Stomach (tissue), 4 donors: ENCODE results near the gene BCOR.

ENCODE experiments used
- EP300 ChIP-seq: sonication (generic); formaldehyde crosslinking; IDR thresholded peaks from one replicate; pipeline ENCODE4 v1.6.1; 2017; ENCODE audit warnings: antibody characterized with exemption
- POLR2A ChIP-seq, 4 donors: fragments of 450-650 bp; IDR thresholded peaks; one replicate each; pipeline ENCODE4 v1.6.1; 2016; ENCODE audit warnings: antibody characterized with exemption in 4 of 4, control low read depth in 2 of 4, mild to moderate bottlenecking in 1 of 4, moderate library complexity in 1 of 4
- POLR2AphosphoS5 ChIP-seq, 3 donors: sonication (generic); formaldehyde crosslinking; IDR thresholded peaks; one replicate each; pipeline ENCODE4 v1.6.1; 2016; ENCODE audit warnings: antibody characterized with exemption in 3 of 3
- TF ChIP-seq, protein P1 (sequence below), 7 experiments: fragments of 450-650 bp in 4 of 7; fragments of 200-600 bp in 3 of 7; sonication (generic) in 3 of 7; IDR thresholded peaks; one replicate each; pipeline ENCODE4 v1.5.1; 2016 to 2019; ENCODE audit warnings: antibody characterized with exemption in 7 of 7, control low read depth in 2 of 7, mild to moderate bottlenecking in 1 of 7

DNA sequence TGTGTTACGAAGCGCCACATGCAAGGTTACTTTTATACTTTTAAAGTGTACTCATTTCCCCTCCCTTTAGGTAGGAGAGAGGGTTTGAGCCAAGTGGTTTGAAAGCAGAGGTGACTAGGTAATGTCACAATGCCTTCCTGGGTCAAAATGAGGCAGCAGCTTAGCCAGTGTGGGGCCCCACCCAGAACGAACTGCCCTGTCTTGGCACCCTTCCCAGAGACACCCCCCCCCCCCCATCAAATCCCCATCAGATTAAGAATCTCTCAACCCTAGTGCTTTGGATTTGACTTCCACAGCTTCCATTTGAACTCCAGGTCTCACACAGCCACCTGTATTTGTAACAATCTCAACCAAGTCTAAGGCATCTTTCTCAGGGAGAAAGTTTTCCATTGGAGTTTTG, 31.1 kb downstream of the BCOR start:
- no peak for TF ChIP-seq POLR2AphosphoS5 (IDR thresholded peaks at IDR 0.05)
- TF ChIP-seq, protein P1, sequence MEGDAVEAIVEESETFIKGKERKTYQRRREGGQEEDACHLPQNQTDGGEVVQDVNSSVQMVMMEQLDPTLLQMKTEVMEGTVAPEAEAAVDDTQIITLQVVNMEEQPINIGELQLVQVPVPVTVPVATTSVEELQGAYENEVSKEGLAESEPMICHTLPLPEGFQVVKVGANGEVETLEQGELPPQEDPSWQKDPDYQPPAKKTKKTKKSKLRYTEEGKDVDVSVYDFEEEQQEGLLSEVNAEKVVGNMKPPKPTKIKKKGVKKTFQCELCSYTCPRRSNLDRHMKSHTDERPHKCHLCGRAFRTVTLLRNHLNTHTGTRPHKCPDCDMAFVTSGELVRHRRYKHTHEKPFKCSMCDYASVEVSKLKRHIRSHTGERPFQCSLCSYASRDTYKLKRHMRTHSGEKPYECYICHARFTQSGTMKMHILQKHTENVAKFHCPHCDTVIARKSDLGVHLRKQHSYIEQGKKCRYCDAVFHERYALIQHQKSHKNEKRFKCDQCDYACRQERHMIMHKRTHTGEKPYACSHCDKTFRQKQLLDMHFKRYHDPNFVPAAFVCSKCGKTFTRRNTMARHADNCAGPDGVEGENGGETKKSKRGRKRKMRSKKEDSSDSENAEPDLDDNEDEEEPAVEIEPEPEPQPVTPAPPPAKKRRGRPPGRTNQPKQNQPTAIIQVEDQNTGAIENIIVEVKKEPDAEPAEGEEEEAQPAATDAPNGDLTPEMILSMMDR (IDR thresholded peaks at IDR 0.05), result no peak
- TF ChIP-seq POLR2A (IDR thresholded peaks at IDR 0.05), result no peak
- no peak for TF ChIP-seq EP300
